SK-N-MC (cell line): ENCODE results near the gene PARD3B.

Experiments
- DNase-seq: peaks from one replicate; pipeline ENCODE4 v3.0.0-alpha.2; 2011; ENCODE audit warnings: low read depth, low spot score
- H3K27ac ChIP-seq: fragments of 200-600 bp; sonication (generic); 2 replicates; pipeline ENCODE4 v1.5.1; 2016; ENCODE audit warnings: mixed run types
- H3K36me3 ChIP-seq: fragments of 200-600 bp; sonication (generic); 2 replicates; pipeline ENCODE4 v1.6.1; 2017; ENCODE audit warnings: antibody characterized with exemption, low read length, mixed read lengths; ENCODE audit not compliant: insufficient read depth
- H3K4me3 ChIP-seq: fragments of 200-600 bp; sonication (generic); 2 replicates; pipeline ENCODE4 v1.5.1; 2016
- H3K9ac ChIP-seq: fragments of 200-600 bp; sonication (generic); 2 replicates; pipeline ENCODE4 v1.8.0; 2017; ENCODE audit warnings: mixed run types, mixed read lengths; ENCODE audit not compliant: insufficient read length
- H3K9me3 ChIP-seq: fragments of 200-600 bp; sonication (generic); 2 replicates; pipeline ENCODE4 v1.6.1; 2017; ENCODE audit warnings: low read depth, mild to moderate bottlenecking, antibody characterized with exemption, low read length, moderate library complexity, mixed read lengths
- EZH2 ChIP-seq: fragments of 200-600 bp; sonication (generic); IDR thresholded peaks from one replicate; pipeline ENCODE4 v1.6.1; 2017; ENCODE audit warnings: antibody characterized with exemption
- FOXP2 ChIP-seq: optimal IDR thresholded peaks from 2 replicates; pipeline ENCODE3; 2011; ENCODE audit warnings: mild to moderate bottlenecking, moderate library complexity; ENCODE audit not compliant: insufficient read depth; ENCODE audit errors: extremely low read length, control extremely low read depth
- POLR2AphosphoS5 ChIP-seq: IDR thresholded peaks from 2 replicates; pipeline ENCODE4 v1.6.1; 2012; ENCODE audit warnings: mild to moderate bottlenecking, low read depth, low read length, borderline replicate concordance

The PARD3B gene

DNA sequence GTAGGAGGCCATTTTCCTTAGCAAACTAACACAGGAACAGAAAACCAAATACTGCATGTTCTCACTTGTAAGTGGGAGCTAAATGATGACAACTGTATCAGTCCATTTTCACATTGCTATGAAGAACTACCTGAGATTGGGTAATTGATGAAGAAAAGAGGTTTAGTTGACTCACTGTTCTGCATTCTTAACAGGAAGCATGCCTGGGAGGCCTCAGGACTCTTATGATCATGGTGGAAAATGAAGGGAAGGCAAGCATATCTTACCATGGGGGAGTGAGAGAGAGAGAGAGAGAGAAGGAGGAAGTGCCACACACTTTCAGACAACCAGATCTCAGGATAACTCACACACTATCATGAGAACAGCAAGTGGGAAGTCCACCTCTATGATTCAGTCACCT lies 105.3 kb downstream of the PARD3B start:
- TF ChIP-seq FOXP2 = no peak
- no peak for TF ChIP-seq EZH2
- TF ChIP-seq POLR2AphosphoS5 = no peak

DNA sequence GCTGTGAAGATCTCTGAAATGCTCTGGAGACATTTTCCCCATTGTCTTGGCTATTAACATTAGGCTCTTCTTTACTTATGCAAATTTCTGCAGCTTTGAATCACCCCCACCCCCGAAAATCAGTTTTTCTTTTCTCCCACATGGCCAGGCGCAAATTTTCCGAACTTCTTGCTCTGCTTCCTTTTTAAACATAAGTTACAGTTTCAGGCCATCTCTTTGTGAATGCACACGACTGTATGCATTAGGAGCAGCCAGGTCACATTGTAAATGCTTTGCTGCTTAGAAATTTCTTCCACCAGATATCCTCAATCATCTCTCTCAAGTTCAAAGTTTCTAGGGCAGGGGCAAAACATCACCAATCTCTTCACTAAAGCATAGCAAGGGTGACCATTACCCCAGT lies 106.8 kb downstream of the PARD3B start:
- no peak overlapping the region for H3K4me3 ChIP-seq
- H3K9ac ChIP-seq = no peak overlapping the region
- H3K36me3 ChIP-seq = no peaks in the 10 kb centered on the region
- no peak overlapping the region for H3K27ac ChIP-seq
- TF ChIP-seq FOXP2 = no peak
- TF ChIP-seq EZH2 = no peak
- no peak for DNase-seq
- H3K9me3 ChIP-seq = no peaks in the 10 kb centered on the region

More for the DNA sequence above, 105.3 kb downstream of the PARD3B start:
- Histone ChIP-seq H3K27ac (no peak overlapping the region), H3K4me3 (no peak overlapping the region), H3K9ac (no peak overlapping the region), H3K9me3 (no peaks in the 10 kb centered on the region), H3K36me3 (no peaks in the 10 kb centered on the region)
- DNase-seq = no peak

DNA sequence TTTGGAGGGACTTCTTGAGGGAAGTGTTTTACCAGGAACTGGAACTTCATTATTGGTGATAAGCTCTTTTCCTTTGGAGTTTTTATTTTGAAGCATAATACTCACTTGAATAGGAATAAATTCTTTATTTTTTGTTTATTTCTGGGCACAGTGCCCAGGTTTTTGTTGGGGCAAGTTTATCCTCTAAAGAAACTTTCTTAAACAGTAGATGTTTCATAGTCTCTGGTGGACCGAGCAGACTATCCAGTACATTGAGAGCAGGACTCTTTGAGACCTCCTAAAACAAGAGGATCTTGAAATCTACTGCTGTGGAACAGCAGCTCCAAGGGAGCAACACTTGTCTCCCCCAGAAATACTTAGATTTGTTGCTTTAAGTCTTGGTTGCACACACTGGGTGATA lies 109.4 kb downstream of the PARD3B start:
- Histone ChIP-seq H3K4me3 (no peak overlapping the region), H3K9ac (no peak overlapping the region), H3K9me3 (no peaks in the 10 kb centered on the region), H3K27ac (no peak overlapping the region), H3K36me3 (no peaks in the 10 kb centered on the region)
- TF ChIP-seq FOXP2 = no peak
- no peak for TF ChIP-seq EZH2
- no peak for TF ChIP-seq POLR2AphosphoS5
- no peak for DNase-seq

DNA sequence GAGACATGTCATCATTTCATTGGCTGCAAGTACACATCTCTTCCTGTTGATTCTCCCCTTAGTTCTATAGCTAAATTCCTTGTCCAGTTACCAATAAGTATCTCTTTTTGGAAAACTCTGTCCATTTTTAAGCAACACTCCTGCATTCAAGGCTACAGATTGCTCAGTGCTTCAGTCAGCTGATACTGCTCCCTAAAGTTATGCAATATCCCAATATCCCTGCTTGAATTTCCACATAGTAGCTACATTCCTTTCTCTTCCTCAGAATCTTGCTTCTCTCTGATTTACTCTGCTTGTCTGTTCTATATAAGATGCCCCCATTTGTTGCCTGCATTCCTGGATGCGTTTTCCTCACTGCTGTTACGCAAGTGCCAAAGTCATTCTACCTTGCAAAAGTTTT lies 109.8 kb downstream of the PARD3B start:
- no peak for DNase-seq
- Histone ChIP-seq H3K27ac (no peak overlapping the region), H3K9ac (no peak overlapping the region), H3K36me3 (no peaks in the 10 kb centered on the region), H3K4me3 (no peak overlapping the region), H3K9me3 (no peaks in the 10 kb centered on the region)
- TF ChIP-seq EZH2 (no peak), POLR2AphosphoS5 (no peak), FOXP2 (no peak)

DNA sequence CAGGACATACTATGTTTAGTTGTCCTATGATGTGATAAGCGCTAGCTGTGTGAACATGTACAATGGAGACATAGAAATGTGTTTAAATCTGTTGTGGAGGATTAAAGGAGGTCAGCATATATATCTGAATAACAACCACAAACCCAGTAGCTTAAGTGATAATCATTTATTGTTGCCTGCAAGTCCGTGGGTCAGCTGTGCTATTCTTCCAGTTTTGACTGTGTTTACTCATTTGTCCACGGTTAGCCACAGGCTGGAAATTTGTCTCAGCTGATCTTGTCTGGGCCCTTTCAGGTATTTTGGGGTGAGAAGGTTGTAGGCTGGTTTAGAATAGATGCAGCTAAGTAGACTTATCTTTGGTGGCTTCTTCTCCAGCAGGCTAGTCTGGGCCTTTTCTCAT lies 110.4 kb downstream of the PARD3B start:
- Histone ChIP-seq H3K36me3 (no peaks in the 10 kb centered on the region), H3K9ac (no peak overlapping the region), H3K9me3 (no peaks in the 10 kb centered on the region), H3K4me3 (no peak overlapping the region), H3K27ac (no peak overlapping the region)
- TF ChIP-seq FOXP2 (no peak), EZH2 (no peak), POLR2AphosphoS5 (no peak)
- no peak for DNase-seq

DNA sequence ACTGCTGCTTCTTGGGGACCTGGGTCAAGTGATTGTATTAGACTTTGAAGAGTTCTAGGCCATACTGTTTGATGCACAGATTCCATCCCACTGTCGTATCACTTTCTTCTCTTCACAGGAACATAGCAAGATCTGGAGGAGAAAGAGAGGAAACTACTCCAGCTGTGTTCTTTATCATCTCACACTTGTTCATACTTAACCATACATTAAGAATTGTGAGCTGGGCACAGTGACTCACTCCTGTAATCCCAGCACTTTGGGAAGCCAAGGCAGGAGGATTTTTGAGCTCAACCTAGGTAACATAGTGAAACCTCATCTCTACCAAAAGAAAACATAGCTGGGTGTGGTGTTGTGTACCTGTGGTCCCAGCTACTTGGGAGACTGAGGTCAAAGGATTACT lies 111.7 kb downstream of the PARD3B start:
- no peak for DNase-seq
- Histone ChIP-seq H3K4me3 (no peak overlapping the region), H3K9ac (no peak overlapping the region), H3K27ac (no peak overlapping the region), H3K9me3 (no peaks in the 10 kb centered on the region), H3K36me3 (no peaks in the 10 kb centered on the region)
- TF ChIP-seq EZH2 = no peak
- no peak for TF ChIP-seq POLR2AphosphoS5
- TF ChIP-seq FOXP2 = no peak

DNA sequence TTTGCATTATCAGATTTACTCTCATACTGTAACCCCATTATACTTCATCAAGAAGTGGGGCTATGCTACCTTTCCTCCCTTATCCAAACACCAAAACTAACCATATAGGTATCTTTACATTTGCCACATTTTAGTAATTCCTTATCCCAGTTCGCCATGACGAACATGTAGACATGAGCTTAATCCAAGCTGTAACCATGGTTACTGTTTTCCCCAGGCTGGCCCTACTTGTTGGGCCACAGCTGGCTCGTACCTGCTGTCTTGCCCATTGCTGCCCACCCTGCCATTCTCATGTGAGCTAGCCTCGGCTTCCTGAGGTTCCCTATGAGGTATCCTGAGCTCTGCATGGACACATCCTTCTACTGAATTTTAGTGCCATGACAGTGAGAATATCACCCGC lies 117.7 kb downstream of the PARD3B start:
- no peaks in the 10 kb centered on the region for H3K36me3 ChIP-seq
- no peak overlapping the region for H3K9ac ChIP-seq

DNA sequence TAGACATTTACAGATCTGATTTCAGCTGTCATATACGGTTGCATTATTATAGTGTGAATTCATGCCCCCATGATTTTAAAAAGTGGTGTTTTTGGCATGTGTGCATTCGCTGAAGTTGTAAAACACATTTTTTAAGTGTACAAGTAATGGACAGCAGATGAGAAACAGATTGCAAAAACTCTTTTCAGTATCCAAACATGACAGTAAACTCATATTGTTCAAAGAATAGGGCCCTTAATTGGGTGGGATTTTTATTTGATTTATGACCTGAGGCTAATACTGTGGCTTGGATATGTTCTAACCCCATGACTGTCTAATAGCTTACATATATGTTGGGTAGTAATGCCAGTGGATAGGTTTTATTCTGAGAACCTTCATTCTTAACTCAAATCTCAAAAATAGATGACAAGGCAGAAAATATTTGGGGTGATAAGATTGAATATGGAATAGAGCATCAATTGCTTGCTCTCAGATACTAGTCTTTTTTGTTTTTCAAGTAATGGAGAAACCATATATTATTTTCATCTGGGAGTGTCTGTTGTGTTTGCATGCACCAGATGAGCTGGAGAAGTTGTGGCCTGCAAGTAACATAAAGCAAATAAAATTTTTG lies 118.6 kb downstream of the PARD3B start:
- peak overlapping the region; percentile 24; the same call in 1 of the 2 replicates for H3K4me3 ChIP-seq
- H3K9me3 ChIP-seq = no peaks in the 10 kb centered on the region
- H3K36me3 ChIP-seq = no peaks in the 10 kb centered on the region
- H3K27ac ChIP-seq = peak overlapping the region; percentile 81
- no peak for DNase-seq
- TF ChIP-seq POLR2AphosphoS5 (no peak), EZH2 (no peak), FOXP2 (no peak)
- H3K9ac ChIP-seq = no peak overlapping the region

More for the DNA sequence above, 117.7 kb downstream of the PARD3B start:
- TF ChIP-seq EZH2 = no peak
- TF ChIP-seq POLR2AphosphoS5 = no peak
- TF ChIP-seq FOXP2 = no peak
- Histone ChIP-seq H3K9me3 (no peaks in the 10 kb centered on the region), H3K27ac (no peak overlapping the region), H3K4me3 (no peak overlapping the region)
- no peak for DNase-seq

DNA sequence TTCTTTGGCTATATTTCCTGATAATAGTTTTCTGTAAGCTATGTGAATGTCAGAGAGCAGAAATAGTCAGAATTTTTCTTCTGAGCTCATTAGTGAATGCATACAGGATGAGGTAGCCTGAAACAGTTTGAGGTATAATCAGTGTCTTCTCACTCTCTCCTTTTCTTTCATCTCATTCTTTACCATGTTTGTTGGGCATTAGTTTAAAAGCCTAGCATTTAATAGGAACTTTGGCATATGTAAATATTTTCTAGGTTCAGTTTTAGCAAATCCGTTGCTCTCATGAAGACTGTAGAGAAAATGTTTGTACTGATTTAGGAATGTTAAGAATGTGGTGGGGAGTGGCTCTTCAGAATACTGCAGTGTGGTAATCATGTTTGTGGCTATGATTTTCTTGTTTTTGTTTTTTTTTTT lies 119.4 kb downstream of the PARD3B start:
- H3K9me3 ChIP-seq = no peaks in the 10 kb centered on the region
- DNase-seq = peak; percentile 14
- H3K27ac ChIP-seq = peak overlapping the region; percentile 81
- H3K4me3 ChIP-seq = peak overlapping the region; percentile 24
- no peaks in the 10 kb centered on the region for H3K36me3 ChIP-seq
- no peak for TF ChIP-seq POLR2AphosphoS5
- TF ChIP-seq FOXP2 = no peak
- no peak for TF ChIP-seq EZH2
- peak overlapping the region; percentile 16 for H3K9ac ChIP-seq

DNA sequence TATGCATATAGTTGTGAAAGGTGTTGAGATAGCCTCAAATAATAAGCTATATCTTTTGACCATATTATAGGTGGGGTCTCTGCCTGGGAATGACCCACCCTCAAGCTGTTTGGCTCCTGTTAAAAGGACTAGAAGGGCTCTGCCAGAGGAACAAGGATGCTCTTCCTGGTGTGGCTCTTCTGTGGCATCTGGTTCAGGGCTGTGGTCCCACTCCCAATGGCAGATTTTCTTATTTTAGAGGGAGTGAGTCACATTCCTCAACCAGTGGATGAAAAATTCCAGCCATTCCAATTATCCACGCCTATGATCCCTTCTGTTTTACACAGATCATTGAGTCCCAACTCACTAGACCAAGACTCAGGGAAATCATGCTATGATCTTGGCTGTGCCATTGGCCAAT lies 119.9 kb downstream of the PARD3B start:
- no peak for DNase-seq
- Histone ChIP-seq H3K27ac (peak overlapping the region; percentile 81; the same call in 1 of the 2 replicates), H3K4me3 (no peak overlapping the region), H3K36me3 (no peaks in the 10 kb centered on the region), H3K9ac (no peak overlapping the region), H3K9me3 (no peaks in the 10 kb centered on the region)
- no peak for TF ChIP-seq POLR2AphosphoS5
- TF ChIP-seq FOXP2 = no peak
- TF ChIP-seq EZH2 = no peak
